ENCODE measurements around the gene BICD1. TPM values are rescaled to one million over a fixed set of nuclear protein-coding genes. Genes with fewer than 3 reads are reported as not detected.
A peak's percentile ranks its signal among the peaks of the same experiment; 100 is the strongest.

BICD1 gene
- total and polyA plus RNA-seq, 2 donors (not counting 1 experiment from before 2014, with no cell fraction given): 11.1 to 12.4 TPM

GRCh38 chr12:32100361-32100760, 6.3 kb upstream of the BICD1 start:
- no peaks in the 10 kb centered on the region for H3K79me2 ChIP-seq (ENCODE audit: control insufficient read depth, insufficient read depth, low read length)

DNA sequence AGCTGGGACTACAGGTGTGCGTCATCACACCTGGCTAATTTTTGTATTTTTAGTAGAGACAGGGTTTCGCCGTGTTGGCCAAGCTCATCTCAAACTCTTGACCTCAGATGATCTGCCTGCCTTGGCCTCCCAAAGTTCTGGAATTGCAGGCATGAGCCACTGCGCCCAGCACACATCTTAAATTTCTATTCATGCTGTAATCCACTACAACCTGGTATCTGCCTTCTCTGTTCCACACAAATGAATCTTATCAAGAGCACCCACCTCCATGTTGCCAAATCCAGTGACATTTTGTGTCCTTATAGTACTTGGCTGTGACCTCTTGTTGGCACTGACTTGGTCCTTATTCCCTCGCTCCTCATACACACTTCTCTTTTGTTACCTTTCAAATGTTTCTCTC, 5.8 kb upstream of the BICD1 start:
- H3K4me1 ChIP-seq (ENCODE audit: control insufficient read depth, extremely low read depth, insufficient read depth, low read length): no peaks in the 10 kb centered on the region
- H3K4me2 ChIP-seq (ENCODE audit: extremely low read depth, insufficient read depth, low read length): no peak overlapping the region
- no peak overlapping the region for H3K4me3 ChIP-seq (replicated peaks in 1 of 4; ENCODE audit: control extremely low read depth in 1 of 4, insufficient read depth in 1 of 4, low read depth in 3 of 4, low read length in 4 of 4)
- H3K79me2 ChIP-seq (ENCODE audit: control insufficient read depth, insufficient read depth, low read length): no peaks in the 10 kb centered on the region
- TF ChIP-seq, protein P1, sequence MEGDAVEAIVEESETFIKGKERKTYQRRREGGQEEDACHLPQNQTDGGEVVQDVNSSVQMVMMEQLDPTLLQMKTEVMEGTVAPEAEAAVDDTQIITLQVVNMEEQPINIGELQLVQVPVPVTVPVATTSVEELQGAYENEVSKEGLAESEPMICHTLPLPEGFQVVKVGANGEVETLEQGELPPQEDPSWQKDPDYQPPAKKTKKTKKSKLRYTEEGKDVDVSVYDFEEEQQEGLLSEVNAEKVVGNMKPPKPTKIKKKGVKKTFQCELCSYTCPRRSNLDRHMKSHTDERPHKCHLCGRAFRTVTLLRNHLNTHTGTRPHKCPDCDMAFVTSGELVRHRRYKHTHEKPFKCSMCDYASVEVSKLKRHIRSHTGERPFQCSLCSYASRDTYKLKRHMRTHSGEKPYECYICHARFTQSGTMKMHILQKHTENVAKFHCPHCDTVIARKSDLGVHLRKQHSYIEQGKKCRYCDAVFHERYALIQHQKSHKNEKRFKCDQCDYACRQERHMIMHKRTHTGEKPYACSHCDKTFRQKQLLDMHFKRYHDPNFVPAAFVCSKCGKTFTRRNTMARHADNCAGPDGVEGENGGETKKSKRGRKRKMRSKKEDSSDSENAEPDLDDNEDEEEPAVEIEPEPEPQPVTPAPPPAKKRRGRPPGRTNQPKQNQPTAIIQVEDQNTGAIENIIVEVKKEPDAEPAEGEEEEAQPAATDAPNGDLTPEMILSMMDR (conservative IDR thresholded peaks at IDR 0.05 in 1 of 2, IDR thresholded peaks at IDR 0.05 in 1 of 2; ENCODE audit: low read depth in 1 of 2, low read length in 2 of 2): no peak
- no peak for TF ChIP-seq EZH2 (IDR thresholded peaks at IDR 0.05; ENCODE audit: low read length, missing control alignments)
- H3K9ac ChIP-seq (ENCODE audit: insufficient read depth, low read length): no peak overlapping the region
- H3K9me3 ChIP-seq (ENCODE audit: control insufficient read depth, insufficient read depth, low read depth, low read length): no peaks in the 10 kb centered on the region
- no peaks in the 10 kb centered on the region for H3K27me3 ChIP-seq (ENCODE audit: control insufficient read depth, insufficient read depth, low read length)
- no peaks in the 10 kb centered on the region for H3K36me3 ChIP-seq (ENCODE audit: control insufficient read depth, insufficient read depth, low read length)
- no peak for DNase-seq (ENCODE audit: low read depth in 2 of 2)
- no peaks in the 10 kb centered on the region for H4K20me1 ChIP-seq (ENCODE audit: control insufficient read depth, extremely low read depth, insufficient read depth, low read length)
- no peak overlapping the region for H2AFZ ChIP-seq (ENCODE audit: low read length)
- H3K27ac ChIP-seq (ENCODE audit: insufficient read depth, low read length): no peak overlapping the region

More at GRCh38 chr12:32100361-32100760, 6.3 kb upstream of the BICD1 start:
- no peak overlapping the region for H3K27ac ChIP-seq (ENCODE audit: insufficient read depth, low read length)
- H2AFZ ChIP-seq (ENCODE audit: low read length): no peak overlapping the region
- TF ChIP-seq EZH2 (IDR thresholded peaks at IDR 0.05; ENCODE audit: low read length, missing control alignments): no peak
- TF ChIP-seq, protein P1 (conservative IDR thresholded peaks at IDR 0.05 in 1 of 2, IDR thresholded peaks at IDR 0.05 in 1 of 2; ENCODE audit: low read depth in 1 of 2, low read length in 2 of 2): no peak
- H3K27me3 ChIP-seq (ENCODE audit: control insufficient read depth, insufficient read depth, low read length): no peaks in the 10 kb centered on the region
- H4K20me1 ChIP-seq (ENCODE audit: control insufficient read depth, extremely low read depth, insufficient read depth, low read length): no peaks in the 10 kb centered on the region
- H3K4me1 ChIP-seq (ENCODE audit: control insufficient read depth, extremely low read depth, insufficient read depth, low read length): no peaks in the 10 kb centered on the region
- no peak overlapping the region for H3K9ac ChIP-seq (ENCODE audit: insufficient read depth, low read length)
- H3K4me3 ChIP-seq (replicated peaks in 1 of 4; ENCODE audit: control extremely low read depth in 1 of 4, insufficient read depth in 1 of 4, low read depth in 3 of 4, low read length in 4 of 4): no peak overlapping the region
- H3K9me3 ChIP-seq (ENCODE audit: control insufficient read depth, insufficient read depth, low read depth, low read length): no peaks in the 10 kb centered on the region
- H3K4me2 ChIP-seq (ENCODE audit: extremely low read depth, insufficient read depth, low read length): no peak overlapping the region
- H3K36me3 ChIP-seq (ENCODE audit: control insufficient read depth, insufficient read depth, low read length): no peaks in the 10 kb centered on the region
- DNase-seq (ENCODE audit: low read depth in 2 of 2): no peak

- H3K9me3 ChIP-seq (ENCODE audit: control insufficient read depth, insufficient read depth, low read depth, low read length): no peaks in the 10 kb centered on the region
- peaks cover 1% of the 10 kb centered on the region for H3K79me2 ChIP-seq (ENCODE audit: control insufficient read depth, insufficient read depth, low read length)
- TF ChIP-seq EZH2 (IDR thresholded peaks at IDR 0.05; ENCODE audit: low read length, missing control alignments): no peak
- TF ChIP-seq, protein P1 (conservative IDR thresholded peaks at IDR 0.05 in 1 of 2, IDR thresholded peaks at IDR 0.05 in 1 of 2; ENCODE audit: low read depth in 1 of 2, low read length in 2 of 2): no peak
- no peaks in the 10 kb centered on the region for H4K20me1 ChIP-seq (ENCODE audit: control insufficient read depth, extremely low read depth, insufficient read depth, low read length)
- DNase-seq (ENCODE audit: low read depth in 2 of 2): peak in 1 of 2 donors; percentile 36
- no peak overlapping the region for H3K4me2 ChIP-seq (ENCODE audit: extremely low read depth, insufficient read depth, low read length)
- no peak overlapping the region for H3K27ac ChIP-seq (ENCODE audit: insufficient read depth, low read length)
- no peaks in the 10 kb centered on the region for H3K27me3 ChIP-seq (ENCODE audit: control insufficient read depth, insufficient read depth, low read length)
- no peak overlapping the region for H2AFZ ChIP-seq (ENCODE audit: low read length)
- H3K9ac ChIP-seq (ENCODE audit: insufficient read depth, low read length): no peak overlapping the region
- no peak overlapping the region for H3K4me3 ChIP-seq (replicated peaks in 1 of 4; ENCODE audit: control extremely low read depth in 1 of 4, insufficient read depth in 1 of 4, low read depth in 3 of 4, low read length in 4 of 4)
- H3K4me1 ChIP-seq (ENCODE audit: control insufficient read depth, extremely low read depth, insufficient read depth, low read length): no peaks in the 10 kb centered on the region
- H3K36me3 ChIP-seq (ENCODE audit: control insufficient read depth, insufficient read depth, low read length): no peaks in the 10 kb centered on the region
Observed at GRCh38 chr12:32102234-32102633, 4.4 kb upstream of the BICD1 start.
